Metanephros (tissue), 2 donors: ENCODE results near the gene COQ6. TPM values are rescaled to one million over a fixed set of nuclear protein-coding genes. Genes with fewer than 3 reads are reported as not detected.

Experiments used
- small RNA-seq: library from RNA; depleted of rRNA; stranded (forward); fragments of <200 nt; gene quantifications from one replicate; pipeline ENCODE3, GENCODE V24; 2014; ENCODE audit warnings: low replicate concordance
- total RNA-seq: library from RNA; depleted of rRNA; stranded (reverse); fragments of >200 nt; gene quantifications from one replicate; pipeline ENCODE4 v1.2.3, GENCODE V29; 2014

Gene COQ6
- total RNA-seq, result 32.0 TPM

GRCh38 chr14:73949752-73950734 is at the start of gene COQ6, which contains the start of gene FAM161B:
COQ6 (plus strand) TSS chr14:73950302; CDS start chr14:73950333, 31 bp downstream.
FAM161B (minus strand) TSS chr14:73950094; CDS start chr14:73950026, 68 bp downstream.

Small RNAs within 50 kb of the gene (small RNA-seq; reads per million reads assigned to genes)
- gene AC005480.2 (not detected), gene RF00019 (not detected)

Other genes with a start within 250 kb of the COQ6 start
- gene PNMA1, start 235.9 kb upstream of the COQ6 start, total RNA-seq, result 56.8 TPM
- gene PTGR2, start 98.5 kb upstream of the COQ6 start, total RNA-seq, result 14.8 TPM
- 71.8 TPM for gene ZNF410, start 63.4 kb upstream of the COQ6 start, total RNA-seq
- 8.5 TPM for gene FAM161B, start 208 bp upstream of the COQ6 start, total RNA-seq
- 41.0 TPM for gene ENTPD5, start 69.0 kb downstream of the COQ6 start, total RNA-seq
- 5.8 TPM for gene BBOF1, start 69.0 kb downstream of the COQ6 start, total RNA-seq
- gene ALDH6A1, start 134.2 kb downstream of the COQ6 start, total RNA-seq, result 82.3 TPM
- 13.8 TPM for gene LIN52, start 134.7 kb downstream of the COQ6 start, total RNA-seq